WTC11 (cell line): ENCODE data around the gene SENP1.

Experiments used
- AFF4 ChIP-seq: sonication (generic); formaldehyde crosslinking; IDR thresholded peaks from 2 replicates; pipeline ENCODE4 v1.8.1; 2023; ENCODE audit warnings: mild to moderate bottlenecking, missing genetic modification reagents, borderline replicate concordance
- CREM ChIP-seq: sonication (generic); formaldehyde crosslinking; IDR thresholded peaks from 2 replicates; pipeline ENCODE4 v1.8.1; 2022; ENCODE audit warnings: mild to moderate bottlenecking, missing genetic modification reagents, moderate library complexity
- CTCF ChIP-seq: fragments of 200-600 bp; IDR thresholded peaks from 2 replicates; pipeline ENCODE4 v1.8.0; 2022; ENCODE audit warnings: antibody characterized with exemption
- ERG ChIP-seq: fragments of 250-450 bp; sonication (Bioruptor Pico); IDR thresholded peaks from 2 replicates; pipeline ENCODE4 v1.8.0; 2021; ENCODE audit warnings: mild to moderate bottlenecking
- JUN ChIP-seq: sonication (generic); formaldehyde crosslinking; IDR thresholded peaks from 2 replicates; pipeline ENCODE4 v1.8.0; 2023; ENCODE audit warnings: mild to moderate bottlenecking, missing genetic modification reagents
- STAT6 ChIP-seq: sonication (generic); formaldehyde crosslinking; conservative IDR thresholded peaks from 2 replicates; pipeline ENCODE4 v1.8.1; 2023; ENCODE audit warnings: mild to moderate bottlenecking, low read depth, missing genetic modification reagents, moderate library complexity
- TEAD4 ChIP-seq: sonication (generic); formaldehyde crosslinking; IDR thresholded peaks from 2 replicates; pipeline ENCODE4 v1.8.0; 2022; ENCODE audit warnings: mild to moderate bottlenecking, missing genetic modification reagents
- ZBTB21 ChIP-seq: sonication (generic); formaldehyde crosslinking; IDR thresholded peaks from 2 replicates; pipeline ENCODE4 v1.8.1; 2023; ENCODE audit warnings: mild to moderate bottlenecking, missing genetic modification reagents, borderline replicate concordance
- ZNF423 ChIP-seq: fragments of 250-450 bp; sonication (Bioruptor Pico); IDR thresholded peaks from 2 replicates; pipeline ENCODE4 v2.1.2; 2022; ENCODE audit warnings: mild to moderate bottlenecking, moderate library complexity
- ZNF512 ChIP-seq: sonication (generic); formaldehyde crosslinking; IDR thresholded peaks from 2 replicates; pipeline ENCODE4 v1.8.1; 2022; ENCODE audit warnings: missing genetic modification reagents, borderline replicate concordance

GRCh38 chr12:48031135-48031960, 74.5 kb downstream of the SENP1 start:
- TF ChIP-seq TEAD4 (CRISPR knock-in tag), result no peak
- TF ChIP-seq JUN (CRISPR knock-in tag), result no peak
- no peak for TF ChIP-seq AFF4 (CRISPR knock-in tag)
- TF ChIP-seq ZBTB21 (CRISPR knock-in tag), result no peak
- no peak for TF ChIP-seq CREM (CRISPR knock-in tag)
- no peak for TF ChIP-seq STAT6 (CRISPR knock-in tag)
- TF ChIP-seq CTCF, result no peak
- no peak for TF ChIP-seq ERG (CRISPR knock-in tag)
- TF ChIP-seq ZNF423, result no peak
- TF ChIP-seq ZNF512 (CRISPR knock-in tag), result no peak
